HFF-Myc (cell line): ENCODE measurements around the gene CHRDL1.

ENCODE experiments used
- DNase-seq: peaks from one replicate; pipeline ENCODE4 v3.0.0-alpha.2; 2011; ENCODE audit warnings: low read depth; ENCODE audit errors: extremely low read depth
- H3K4me3 ChIP-seq: replicated peaks from 2 replicates; pipeline ENCODE4 v1.5.1; 2011; ENCODE audit warnings: low read depth, mild to moderate bottlenecking, control low read depth, low read length
- TF ChIP-seq, protein P1 (sequence below): IDR thresholded peaks from 2 replicates; pipeline ENCODE4 v1.5.1; 2012; ENCODE audit warnings: mild to moderate bottlenecking, low read depth, low read length, control low read depth; ENCODE audit errors: missing control alignments

The CHRDL1 gene

DNA sequence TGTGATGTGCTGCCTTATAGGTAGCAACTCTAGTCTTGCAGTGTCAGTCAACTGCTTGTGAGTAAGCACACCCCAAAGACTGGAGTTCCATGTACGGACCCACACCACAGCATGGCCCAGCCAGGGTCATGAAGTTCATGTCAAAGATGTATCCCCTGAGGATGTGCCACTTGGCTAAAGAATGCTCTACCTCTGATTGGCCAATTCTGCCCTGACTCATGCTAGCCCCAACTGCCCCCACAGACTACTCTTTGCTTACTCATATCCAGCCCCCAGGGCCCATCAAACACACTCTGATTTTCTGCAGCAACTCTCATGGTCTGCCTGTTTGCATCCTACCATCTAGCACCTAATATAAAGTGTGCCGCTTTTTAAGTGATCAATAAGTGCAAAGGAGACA lies 62.5 kb downstream of the CHRDL1 start:
- H3K4me3 ChIP-seq = no peak overlapping the region
- no peak for DNase-seq
- TF ChIP-seq, protein P1, sequence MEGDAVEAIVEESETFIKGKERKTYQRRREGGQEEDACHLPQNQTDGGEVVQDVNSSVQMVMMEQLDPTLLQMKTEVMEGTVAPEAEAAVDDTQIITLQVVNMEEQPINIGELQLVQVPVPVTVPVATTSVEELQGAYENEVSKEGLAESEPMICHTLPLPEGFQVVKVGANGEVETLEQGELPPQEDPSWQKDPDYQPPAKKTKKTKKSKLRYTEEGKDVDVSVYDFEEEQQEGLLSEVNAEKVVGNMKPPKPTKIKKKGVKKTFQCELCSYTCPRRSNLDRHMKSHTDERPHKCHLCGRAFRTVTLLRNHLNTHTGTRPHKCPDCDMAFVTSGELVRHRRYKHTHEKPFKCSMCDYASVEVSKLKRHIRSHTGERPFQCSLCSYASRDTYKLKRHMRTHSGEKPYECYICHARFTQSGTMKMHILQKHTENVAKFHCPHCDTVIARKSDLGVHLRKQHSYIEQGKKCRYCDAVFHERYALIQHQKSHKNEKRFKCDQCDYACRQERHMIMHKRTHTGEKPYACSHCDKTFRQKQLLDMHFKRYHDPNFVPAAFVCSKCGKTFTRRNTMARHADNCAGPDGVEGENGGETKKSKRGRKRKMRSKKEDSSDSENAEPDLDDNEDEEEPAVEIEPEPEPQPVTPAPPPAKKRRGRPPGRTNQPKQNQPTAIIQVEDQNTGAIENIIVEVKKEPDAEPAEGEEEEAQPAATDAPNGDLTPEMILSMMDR = no peak

DNA sequence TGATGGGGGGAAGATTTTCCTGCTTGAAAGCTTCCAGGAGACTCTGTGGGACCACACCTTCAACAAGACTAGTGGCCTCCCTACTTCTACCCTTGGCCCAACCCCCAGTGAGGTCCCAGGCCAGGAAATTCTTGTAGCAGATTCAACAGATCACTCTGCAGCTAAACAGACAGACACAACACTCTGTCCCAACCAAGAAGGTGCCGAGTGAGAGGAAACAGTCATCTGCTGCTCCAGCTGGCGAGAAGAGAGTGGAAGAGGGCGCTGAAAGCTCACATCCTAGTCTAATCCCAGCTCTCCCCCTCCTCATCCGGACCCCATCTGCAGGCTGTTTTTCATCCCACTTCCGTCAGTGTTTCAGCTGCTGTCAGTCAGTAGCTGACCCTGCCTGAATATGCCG lies 63.4 kb downstream of the CHRDL1 start:
- no peak for DNase-seq
- TF ChIP-seq, protein P1 = no peak
- H3K4me3 ChIP-seq = no peak overlapping the region

DNA sequence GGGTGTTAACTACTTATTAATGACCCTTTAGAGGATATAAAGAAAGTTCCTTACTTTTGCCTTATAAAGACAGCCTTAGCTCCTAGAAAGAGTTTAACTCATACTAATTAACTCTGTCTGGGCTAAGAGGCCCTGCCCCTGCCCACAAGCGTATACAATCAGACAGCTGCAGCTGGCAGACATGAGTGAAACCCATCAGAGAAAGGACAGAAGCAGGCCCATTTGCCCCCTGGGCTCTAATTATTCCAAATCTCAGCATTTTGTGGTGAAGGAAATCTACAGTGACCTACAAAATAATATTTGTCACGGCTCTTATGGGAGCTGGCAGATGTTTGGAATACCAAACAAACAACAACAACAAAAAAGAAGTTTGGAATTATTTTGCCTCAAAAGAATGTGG lies 71.8 kb downstream of the CHRDL1 start:
- no peak overlapping the region for H3K4me3 ChIP-seq
- no peak for DNase-seq
- TF ChIP-seq, protein P1 = no peak

DNA sequence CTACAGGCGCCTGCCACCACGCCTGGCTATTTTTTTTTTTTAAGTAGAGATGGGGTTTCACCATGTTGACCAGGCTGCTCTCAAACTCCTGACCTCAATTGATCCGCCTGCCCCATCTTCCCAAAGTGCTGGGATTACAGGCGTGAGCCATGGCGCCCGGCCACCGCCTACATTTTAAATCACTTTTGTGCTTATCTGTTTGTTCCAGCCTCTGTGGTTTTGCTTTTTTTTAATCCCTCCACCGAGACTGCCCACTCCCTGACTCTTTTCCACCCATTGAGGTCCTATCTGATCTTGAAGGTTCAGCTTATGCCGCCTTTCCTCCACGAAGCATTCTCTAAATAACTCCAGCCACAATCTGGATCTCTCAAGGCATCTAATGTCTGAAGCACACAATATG lies 73.5 kb downstream of the CHRDL1 start:
- no peak overlapping the region for H3K4me3 ChIP-seq
- TF ChIP-seq, protein P1 = no peak
- DNase-seq = no peak

DNA sequence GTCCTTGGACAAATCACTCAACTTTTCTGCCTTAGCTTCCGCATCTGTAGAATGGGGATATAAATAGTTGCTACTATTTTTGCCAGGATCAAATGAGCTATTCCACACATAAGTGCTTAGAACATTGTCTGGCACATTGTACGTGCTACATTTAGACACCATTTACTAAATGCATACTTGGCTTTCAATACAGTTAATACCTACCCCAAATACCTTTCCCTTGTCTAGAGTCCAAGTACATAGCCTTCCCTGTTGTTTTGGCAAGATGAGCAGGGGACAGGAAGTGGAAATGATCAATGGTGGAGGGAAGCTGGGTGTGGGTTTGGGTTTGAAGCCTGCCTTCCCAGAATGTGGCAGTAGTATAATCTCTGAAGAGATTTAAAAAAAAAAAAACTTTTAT lies 82.0 kb downstream of the CHRDL1 start:
- no peak overlapping the region for H3K4me3 ChIP-seq
- TF ChIP-seq, protein P1 = no peak
- no peak for DNase-seq

DNA sequence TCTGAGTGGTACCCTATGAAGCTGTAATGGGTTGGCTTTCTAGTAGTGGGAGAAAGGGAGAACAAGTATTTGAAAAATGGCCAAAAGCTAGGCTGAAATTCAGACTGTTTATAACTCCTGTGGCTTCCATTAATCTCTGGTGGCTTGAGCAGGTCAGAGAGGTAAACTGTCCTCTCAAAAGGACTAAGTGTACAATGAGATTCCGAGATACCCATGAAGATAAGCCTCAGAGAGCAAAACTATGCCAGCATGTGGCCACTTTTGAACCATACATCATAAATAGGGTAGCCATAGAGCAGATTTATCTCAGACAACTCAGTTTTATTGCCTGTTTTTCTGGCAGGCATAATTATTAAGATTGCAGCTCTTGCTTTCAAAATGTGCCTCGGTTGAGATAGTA lies 89.2 kb downstream of the CHRDL1 start:
- no peak overlapping the region for H3K4me3 ChIP-seq
- no peak for DNase-seq
- TF ChIP-seq, protein P1 = no peak

DNA sequence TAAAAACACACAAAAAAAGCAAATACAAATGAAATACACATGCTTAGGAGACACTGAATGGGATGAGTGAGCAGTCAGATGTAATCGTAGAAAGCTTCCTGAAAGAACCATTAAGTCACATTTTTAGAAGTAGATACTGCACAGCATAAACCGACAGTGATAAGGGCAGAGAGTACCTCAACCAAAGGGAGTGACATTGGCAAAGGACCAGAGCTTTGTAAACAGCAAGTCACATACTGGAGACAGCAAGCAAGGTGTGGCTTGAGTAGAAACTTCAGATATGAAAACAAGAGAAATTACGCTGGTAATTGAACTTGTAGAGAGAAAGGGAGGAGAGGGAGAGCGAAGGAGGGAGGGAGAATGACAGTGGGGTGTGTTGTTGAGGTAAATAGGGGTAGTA lies 92.0 kb downstream of the CHRDL1 start:
- no peak for DNase-seq
- no peak overlapping the region for H3K4me3 ChIP-seq
- TF ChIP-seq, protein P1 = no peak
